Myocyte (in vitro differentiated cells): ENCODE results near the gene IRX3. TPM values are rescaled to one million over a fixed set of nuclear protein-coding genes. Genes with fewer than 3 reads are reported as not detected.

Experiments
- DNase-seq: peaks from one replicate; pipeline ENCODE4 v3.0.0-alpha.2; 2012; ENCODE audit warnings: low read depth
- polyA plus RNA-seq: library from polyadenylated mRNA; unstranded; fragments of >200 nt; gene quantifications from one replicate; pipeline ENCODE4 v1.2.1, GENCODE V29; 2012; ENCODE audit warnings: missing spikeins
- total RNA-seq: library from RNA; depleted of rRNA; stranded (reverse); fragments of >200 nt; gene quantifications from 2 replicates; pipeline ENCODE4 v1.2.3, GENCODE V29; 2014

IRX3 gene
- total RNA-seq, result 67.1 and 109 TPM in 2 replicates
- 25.0 TPM for polyA plus RNA-seq

- DNase-seq, result peak; percentile 98
Observed at GRCh38 chr16:54286366-54287130, at the start of gene IRX3. IRX3 (minus strand) TSS chr16:54286787; CDS start chr16:54286050, 737 bp downstream.

GRCh38 chr16:54335230-54335629 lies 48.6 kb upstream of the IRX3 start:
- no peak for DNase-seq

- no peak for DNase-seq
Observed at GRCh38 chr16:54334208-54334607, 47.6 kb upstream of the IRX3 start.

- no peak for DNase-seq
Observed at GRCh38 chr16:54331241-54332002, 44.8 kb upstream of the IRX3 start.

- no peak for DNase-seq
Observed at GRCh38 chr16:54327609-54328008, 41.0 kb upstream of the IRX3 start.

GRCh38 chr16:54326266-54326662 lies 39.7 kb upstream of the IRX3 start:
- DNase-seq, result peak; percentile 80

GRCh38 chr16:54325616-54326265 lies 39.2 kb upstream of the IRX3 start:
- peak; percentile 87 for DNase-seq

GRCh38 chr16:54324716-54325115 lies 38.1 kb upstream of the IRX3 start:
- DNase-seq, result peak; percentile 70

GRCh38 chr16:54320697-54321340 lies 34.2 kb upstream of the IRX3 start:
- no peak for DNase-seq

- DNase-seq, result peak; percentile 96
Observed at GRCh38 chr16:54318941-54319340, 32.4 kb upstream of the IRX3 start.

- no peak for DNase-seq
Observed at GRCh38 chr16:54317101-54317611, 30.6 kb upstream of the IRX3 start.

GRCh38 chr16:54316095-54316889 lies 29.7 kb upstream of the IRX3 start:
- DNase-seq, result no peak

- DNase-seq, result no peak
Observed at GRCh38 chr16:54313789-54314188, 27.2 kb upstream of the IRX3 start.

GRCh38 chr16:54312502-54312991 lies 26.0 kb upstream of the IRX3 start:
- no peak for DNase-seq

GRCh38 chr16:54309341-54309740 lies 22.8 kb upstream of the IRX3 start:
- DNase-seq, result no peak

- DNase-seq, result no peak
Observed at GRCh38 chr16:54305080-54305479, 18.5 kb upstream of the IRX3 start.

GRCh38 chr16:54303613-54304012 lies 17.0 kb upstream of the IRX3 start:
- no peak for DNase-seq

- DNase-seq, result no peak
Observed at GRCh38 chr16:54297154-54297553, 10.6 kb upstream of the IRX3 start.

- DNase-seq, result no peak
Observed at GRCh38 chr16:54296543-54296942, 10.0 kb upstream of the IRX3 start.
